GM21576 (cell line): ENCODE data around the gene EHD1.

Experiments
- ATAC-seq: cut with Tn5 transposase; IDR thresholded peaks from one replicate; pipeline ENCODE4 v1.9.1; 2021; ENCODE audit warnings: mild to moderate bottlenecking, moderate library complexity; ENCODE audit not compliant: unreplicated experiment

EHD1 gene

DNA sequence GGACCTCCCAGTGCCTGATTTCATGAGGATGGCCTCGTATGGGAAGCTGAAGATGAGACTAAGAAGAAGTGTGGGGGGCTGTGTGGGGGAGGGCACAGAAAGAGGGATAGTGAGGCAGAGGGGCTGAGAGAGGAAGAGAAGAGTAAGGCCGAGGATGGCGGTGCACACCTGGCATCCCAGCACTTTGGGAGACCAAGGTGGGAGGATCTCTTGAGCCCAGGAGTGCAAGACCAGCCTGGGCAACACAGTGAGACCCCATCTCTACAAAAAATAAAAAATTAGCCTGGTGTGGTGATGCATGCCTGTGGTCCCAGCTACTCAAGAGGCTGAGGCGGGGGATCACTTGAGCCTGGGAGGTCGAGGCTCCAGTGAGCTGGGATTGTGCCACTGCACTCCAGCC lies 13.5 kb upstream of the EHD1 start:
- no peak for ATAC-seq

DNA sequence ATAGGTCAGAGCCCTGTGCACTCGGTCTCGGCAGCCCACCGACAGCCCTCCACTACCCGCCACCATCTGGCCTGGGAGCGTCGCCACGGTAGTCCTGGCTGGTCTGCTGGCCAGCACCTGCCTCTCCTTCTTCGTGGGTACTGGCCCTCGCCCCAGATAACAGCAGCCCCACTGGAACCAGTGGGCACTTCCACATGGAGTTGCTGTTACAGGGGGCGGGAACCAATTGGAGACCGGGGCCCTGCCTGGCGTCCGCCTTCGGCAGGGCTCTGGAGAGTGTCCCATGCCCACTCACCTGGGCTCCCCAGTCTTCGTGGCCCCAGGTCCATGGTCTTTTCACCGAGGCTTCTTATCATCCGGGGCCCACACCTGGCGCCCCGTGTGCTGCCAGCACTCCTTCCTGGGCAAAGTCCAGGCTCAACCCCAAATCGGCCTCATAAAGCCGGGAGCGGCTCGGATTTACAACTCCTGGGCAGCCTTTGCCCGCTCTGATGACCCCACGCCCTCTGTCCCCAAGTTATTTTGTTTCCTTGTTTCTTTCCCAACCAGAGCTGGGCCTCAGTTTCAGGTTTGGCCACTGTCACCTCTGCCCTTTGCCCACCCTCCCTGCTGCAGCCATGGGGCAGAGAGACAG lies 12.9 kb upstream of the EHD1 start:
- ATAC-seq: no peak

DNA sequence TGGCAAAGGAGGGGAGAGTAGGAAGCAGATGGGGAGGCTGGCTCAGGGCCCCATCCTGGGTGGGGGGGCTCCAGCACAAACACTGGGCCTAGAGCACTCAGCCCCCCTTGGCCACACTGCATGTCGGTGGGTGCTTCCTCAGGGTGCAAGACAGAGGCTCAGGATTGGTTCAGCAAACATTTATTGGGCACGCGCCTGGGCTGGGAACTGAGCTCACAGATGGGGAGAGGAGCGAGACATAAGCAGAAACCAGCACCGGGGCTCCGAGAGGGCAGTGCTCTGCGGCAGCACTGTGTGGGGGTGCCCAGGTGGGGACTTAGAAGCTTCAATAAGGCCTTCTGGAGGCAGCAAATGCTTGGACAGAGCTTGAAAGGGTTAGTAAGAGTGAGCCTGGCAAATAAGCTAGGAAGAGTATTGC lies 12.1 kb upstream of the EHD1 start:
- ATAC-seq: no peak

DNA sequence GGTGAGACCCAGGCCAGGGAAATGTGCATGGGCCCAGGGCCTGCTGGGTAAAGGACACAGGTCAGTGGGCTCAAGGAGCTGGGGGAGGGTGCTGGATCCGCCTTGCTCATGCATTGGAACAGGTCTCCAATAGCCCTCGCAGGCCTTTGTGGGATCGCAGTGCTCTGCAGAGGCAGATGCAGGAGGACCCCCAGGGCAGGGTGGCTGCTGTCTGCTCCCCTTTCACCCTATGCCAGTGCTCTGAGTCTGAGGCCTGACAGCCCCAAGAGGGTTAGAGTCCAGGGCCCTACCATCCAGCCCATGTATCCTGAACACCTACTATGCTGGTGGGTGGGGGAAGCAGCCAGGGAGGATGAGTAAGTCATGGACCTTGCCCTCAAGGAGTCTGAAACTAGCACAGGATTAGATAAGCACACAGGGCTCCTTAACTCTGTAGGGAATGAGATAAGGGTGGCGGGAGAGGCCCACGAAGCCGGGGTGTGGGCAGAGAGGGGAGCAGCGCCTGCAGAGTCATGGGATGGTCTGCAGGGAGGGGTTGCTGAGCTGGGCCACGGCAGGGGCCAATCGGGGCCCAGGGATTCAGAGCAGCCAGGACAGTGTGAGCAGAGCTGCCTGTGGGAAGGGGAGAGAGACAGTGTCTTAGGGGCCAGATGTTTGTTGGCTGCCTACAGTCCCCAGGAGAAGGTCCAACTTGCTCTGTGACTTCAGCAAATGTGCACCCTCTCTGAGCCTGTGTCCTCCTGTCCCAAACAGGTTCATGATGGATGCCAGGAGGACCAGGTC lies 10.5 kb upstream of the EHD1 start:
- ATAC-seq: no peak

DNA sequence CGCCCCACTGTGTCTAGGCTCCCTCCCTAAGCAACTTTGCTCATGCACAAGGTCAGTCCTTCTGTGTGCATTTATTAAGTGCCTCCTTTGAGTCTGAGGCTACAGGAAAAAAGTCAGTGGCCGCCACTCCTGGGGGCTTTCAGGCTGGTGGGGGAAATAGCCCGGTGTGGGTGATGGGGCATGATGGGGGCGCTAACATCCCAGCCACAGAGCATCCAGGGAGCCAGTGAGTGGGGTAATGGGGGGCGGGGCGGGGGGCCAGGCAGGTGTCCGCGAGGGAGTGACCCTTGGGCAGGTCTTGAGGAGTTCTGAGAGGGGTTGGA lies 9.9 kb upstream of the EHD1 start:
- ATAC-seq: no peak

DNA sequence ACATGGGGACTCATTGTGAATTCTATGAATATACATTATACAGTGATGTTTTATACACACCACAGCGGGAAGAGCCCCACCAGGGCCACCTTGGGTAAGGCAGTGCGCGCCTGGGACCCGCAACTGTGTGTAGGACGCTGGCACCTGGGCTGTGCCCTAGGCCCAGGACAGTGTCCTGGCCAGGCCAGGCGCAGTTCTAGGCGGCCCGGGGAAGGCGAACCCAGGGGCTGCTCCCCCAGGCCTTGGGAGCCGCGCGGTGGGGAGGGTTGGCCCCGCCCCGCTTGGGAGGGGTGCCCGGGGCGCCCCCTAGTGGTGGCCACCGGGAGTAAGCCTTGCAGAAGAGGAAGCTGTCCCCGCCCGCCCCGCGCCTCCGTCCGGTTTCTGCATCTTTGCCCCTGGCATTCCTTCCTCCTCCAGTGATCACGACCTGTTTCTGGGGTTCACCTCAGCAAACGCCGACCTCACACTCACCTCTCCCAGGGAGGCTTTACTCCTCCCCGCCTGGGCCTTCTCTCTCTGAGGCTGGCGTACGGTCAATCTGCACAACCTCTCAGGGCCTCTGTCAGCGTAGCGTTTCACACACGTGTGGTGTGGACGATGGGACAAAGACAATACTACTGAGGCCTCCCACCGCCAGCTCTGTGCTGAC lies 9.5 kb upstream of the EHD1 start:
- peak; percentile 63 for ATAC-seq

DNA sequence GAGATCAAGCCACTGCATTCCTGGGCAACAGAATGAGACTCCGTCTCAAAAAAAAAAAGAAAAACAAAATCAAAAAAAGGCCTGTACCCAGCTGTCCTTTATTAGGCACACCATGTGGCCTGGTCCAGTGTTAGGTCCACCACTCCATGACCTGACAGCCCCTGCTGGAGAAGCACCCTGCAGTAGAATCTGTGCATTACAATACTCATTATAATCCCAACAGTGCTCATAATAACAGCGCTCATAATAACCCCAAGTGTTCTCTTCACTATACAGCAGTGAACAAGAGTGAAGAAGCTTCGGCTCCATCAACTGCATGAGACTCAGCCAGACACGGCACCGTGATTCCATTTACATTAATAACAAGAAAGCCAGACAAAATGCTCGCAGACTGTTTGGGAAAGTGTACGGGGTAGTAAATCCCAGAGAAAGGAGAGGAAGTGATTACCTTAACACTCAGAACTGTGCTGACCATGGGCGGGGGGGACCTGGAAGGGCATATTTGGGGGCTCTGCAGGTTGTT lies 8.9 kb upstream of the EHD1 start:
- no peak for ATAC-seq

DNA sequence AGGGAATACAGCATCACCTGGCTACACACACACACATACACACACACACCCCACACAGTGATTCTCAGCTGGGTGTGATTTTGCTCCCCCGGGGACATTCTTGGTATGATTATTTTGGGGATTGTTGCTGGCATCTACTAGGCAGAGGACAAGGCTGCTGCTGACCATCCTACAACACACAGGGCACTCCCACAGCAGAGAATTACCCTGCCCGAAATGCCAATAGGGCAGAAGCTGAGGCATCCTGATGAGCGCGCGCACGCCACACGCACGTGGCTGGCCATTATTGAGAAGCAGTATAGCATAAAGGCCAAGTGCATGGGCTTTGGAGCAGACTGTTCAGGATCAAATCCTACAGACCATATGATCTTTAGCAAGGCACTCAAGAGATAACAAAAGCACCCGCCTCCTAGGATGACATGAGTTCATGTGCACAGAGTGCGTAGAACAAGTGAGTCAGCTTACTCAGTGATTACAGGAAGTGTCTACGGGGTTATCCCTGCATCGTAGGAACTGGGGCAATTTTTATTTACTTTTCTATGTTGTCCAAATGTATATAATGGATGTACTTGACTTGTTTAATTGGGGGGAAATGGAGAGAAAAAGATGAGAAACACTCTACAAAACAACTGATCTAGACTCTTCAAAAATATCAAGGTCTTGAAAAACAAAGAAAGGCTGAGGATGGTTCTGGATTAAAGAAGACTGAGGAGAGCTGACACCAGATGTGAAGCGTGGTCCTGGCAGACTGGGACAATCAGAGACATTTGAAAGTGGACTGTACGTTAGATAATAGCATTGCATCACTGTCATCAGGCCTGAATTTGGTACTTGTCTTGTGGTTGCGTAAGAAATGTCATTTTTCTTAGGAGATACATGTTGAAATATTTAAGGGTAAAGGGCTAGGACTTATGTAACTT lies 7.2 kb upstream of the EHD1 start:
- ATAC-seq: no peak

DNA sequence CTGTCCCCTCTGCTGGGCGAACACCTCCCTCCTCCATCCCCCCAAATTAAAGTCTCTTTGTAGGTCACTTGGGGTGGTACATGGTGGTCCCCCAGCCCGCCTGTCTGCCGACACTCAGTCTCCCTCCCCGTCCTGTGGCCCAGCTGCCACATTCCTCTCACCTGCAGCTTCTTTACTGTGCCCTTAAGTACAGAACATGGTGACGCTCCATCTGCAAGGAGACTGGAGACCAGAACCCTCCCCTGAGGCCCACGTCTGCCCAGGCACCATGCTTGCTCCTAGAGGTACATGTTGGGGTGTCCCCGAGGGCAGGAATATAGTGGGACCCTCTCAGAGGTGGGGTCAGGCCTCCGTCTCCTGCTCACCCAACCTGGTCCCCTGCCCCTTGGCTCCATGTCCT lies 5.6 kb upstream of the EHD1 start:
- ATAC-seq: no peak

DNA sequence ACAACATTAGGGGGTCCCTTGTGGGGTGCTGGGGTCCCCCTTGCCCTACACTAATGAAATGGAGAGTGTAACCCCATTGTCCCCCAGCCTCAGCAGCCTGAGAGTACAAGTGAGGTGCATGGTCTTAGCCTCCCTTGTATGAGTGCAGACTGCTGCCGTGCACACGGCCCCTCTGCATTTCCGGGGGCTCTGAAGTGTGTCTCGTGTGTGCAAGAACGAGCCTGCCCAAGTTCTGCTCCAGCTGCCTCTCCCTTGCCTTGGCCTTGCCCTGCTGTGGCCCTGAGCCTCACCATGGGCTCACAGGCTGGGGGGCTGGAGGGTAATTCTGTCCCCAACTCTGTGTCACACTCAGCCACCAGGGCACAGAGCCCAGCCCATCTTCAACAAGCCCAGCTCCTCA lies 5.2 kb upstream of the EHD1 start:
- ATAC-seq: no peak

DNA sequence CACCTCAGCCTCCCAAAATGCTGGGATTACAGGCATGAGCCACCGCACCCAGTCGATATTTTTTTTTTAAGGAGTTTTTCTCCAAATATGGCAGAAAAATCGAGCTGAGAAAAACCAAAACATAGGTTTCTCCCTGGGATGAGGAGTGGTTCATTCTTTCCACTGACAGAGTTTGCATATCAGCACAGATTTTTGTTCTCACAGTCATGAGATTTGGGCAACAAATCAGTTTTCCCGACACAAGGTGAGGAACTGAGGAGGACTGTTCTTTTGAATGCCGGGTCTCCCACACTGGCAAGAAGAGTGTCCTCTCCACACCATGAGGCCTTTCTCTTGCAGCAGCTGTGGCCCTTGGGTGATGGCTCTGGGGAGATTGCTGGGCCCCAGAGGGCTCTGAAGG lies 3.8 kb upstream of the EHD1 start:
- no peak for ATAC-seq

DNA sequence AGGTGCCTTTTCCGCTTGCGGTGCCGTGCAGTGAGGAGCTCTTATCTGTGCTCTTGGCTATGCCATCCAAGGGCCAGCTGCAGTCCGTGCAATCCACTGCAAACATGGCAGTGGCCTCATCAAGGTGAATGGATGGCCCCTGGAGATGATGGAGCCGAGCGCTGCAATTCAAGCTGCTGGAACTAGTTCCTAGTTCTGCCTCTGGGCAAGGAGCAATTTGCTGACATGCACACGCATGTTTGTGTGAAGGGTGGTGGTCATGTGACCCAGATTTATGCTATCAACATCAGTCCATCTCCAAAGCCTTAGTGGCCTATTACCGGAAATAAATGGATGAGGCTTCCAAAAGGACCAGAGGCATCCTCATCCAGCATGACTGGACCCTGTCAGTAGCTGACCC lies 3.1 kb upstream of the EHD1 start:
- no peak for ATAC-seq

DNA sequence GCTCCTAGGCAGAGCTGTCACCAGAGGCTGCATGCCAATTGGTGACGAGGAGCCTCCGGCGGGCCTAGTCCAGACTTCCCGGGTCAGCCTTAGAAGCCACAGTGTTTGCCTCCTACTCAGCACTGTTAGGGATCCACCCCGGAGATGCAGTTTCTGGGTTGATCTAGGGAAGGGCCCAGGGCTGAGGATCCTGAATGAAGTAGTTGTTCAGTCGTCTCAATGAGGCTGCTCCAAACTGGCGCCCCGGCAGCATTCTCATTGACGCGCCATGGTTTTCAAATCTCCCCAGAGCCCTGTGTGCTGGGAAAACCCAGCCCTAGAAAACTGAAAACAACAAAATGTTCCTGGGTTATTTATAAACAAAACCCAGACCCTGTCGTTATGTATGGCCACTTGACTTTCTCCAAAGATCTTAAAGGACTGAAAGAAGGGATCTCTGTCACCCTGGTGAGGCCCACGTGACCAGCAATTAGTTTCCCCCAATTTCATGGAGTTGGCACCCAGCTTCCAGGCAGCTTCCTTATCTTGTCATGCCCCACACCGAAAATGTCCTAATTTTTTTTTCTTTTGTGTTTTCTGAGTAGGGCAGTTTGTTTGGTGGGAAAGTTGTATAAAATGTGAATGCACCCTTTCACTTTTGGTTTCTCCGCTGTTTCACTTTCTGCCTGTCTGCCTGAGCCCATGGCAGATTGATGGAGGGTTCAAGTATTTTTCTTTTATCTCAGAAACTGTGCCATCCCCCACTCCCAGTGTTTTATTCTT lies 2.0 kb upstream of the EHD1 start:
- ATAC-seq: no peak

DNA sequence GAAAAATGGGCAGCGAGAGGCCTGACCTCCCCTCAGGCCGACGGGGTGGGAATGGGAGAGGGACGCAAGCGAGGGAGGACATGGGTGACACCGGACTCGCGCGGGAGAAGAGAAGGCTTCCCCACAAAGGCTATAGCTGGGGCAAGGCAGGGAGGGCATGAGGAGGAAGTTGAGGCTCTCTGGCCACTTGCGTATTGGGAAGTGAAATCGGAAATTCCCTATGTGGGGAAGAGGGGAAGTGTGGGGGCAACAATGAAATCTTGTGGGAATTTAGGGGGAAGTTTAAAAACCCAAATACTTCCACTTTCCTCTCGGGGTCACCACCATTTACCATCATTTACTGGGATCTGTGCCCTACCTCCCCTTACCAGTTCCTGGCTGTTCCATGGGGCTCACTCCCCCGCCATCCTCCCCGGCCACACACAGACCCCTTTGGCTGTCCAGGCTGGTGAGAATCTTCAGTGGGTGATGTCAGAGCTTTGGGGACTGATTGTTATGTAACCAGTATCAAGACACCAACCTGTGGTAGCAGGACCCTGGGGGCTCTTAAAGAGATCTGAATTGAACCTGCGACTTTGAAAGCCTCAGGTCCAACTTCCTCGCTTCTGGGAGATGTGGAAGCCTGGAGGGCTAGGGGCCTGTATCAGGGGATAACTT lies 951 bp upstream of the EHD1 start:
- ATAC-seq: no peak

DNA sequence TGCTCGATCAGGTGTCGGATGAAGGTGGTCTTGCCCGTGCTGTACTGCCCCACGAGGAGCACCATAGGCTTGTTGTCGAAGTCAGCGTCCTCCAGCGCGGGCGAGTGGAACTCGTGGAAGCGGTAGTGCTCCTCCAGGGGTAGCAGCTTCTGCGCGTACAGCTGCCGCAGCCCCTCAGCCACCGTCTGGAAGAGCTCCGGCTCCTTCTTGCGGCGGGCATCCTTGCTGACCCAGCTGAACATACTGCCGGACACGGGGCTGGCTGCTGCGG lies 263 bp downstream of the EHD1 start:
- ATAC-seq: no peak

DNA sequence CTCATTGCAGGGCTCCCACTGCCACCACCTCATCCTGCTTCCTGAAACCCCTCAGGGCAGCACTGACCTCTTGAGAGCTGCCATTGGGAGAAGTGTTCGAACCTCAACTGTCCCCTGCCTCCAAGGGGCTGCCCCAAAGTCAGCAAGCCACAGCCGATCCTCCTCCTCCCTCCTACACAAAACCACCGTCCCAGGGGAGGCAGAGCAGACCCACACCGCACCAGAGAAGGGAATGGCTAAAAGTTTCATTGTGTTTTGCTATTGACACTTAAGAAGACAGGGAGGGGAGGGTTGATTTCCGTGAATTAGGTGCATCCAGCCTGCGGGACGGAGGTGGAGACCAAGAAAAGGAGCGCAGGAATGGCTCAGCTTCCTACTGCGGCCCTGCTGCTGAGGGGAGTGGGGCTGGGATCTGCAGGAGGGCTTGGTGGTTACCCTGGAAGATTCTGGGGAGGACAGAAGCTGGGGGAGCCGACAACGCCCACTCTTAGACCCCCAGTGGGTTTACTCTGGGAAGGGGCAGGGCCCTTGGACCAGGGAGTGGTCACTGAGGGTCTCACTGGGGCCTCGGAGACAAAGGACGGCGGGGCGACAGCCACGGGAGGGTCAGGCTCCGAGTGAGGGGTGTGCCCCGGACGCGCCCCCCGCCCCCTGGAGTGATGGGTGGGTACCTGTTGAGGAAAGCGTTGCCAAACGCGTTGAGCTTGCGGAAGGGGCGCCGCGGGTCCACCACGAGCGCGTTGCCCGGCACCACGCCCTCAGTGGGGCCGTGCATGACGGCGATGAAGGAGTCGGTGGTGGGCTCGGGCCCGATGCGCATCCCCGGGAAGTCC lies 815 bp downstream of the EHD1 start:
- ATAC-seq: no peak

DNA sequence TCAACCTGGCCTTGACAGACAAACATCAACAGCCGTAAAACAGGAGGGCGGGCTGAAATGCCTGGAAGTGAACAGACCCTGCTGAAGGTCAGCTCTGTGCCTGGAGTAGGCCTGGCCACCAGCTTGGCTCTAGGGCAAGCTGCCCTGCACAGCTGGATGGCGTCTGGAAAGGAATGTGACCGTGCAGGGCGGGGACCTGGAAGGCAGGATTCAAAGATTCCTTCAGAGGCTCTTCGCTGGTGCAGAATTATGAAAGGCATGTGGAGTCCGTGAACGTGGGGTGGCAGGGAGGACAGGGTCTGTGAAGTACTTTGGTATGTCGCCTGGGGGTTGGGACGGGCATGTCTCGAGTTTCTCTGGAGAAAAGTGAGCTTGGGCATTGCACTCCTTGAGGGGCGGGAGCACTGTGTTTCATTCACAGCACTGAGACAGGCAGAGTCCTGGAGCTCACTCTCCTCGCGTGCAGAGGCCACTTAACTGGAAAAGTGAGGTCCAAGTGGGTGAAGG lies 1.5 kb downstream of the EHD1 start:
- no peak for ATAC-seq

DNA sequence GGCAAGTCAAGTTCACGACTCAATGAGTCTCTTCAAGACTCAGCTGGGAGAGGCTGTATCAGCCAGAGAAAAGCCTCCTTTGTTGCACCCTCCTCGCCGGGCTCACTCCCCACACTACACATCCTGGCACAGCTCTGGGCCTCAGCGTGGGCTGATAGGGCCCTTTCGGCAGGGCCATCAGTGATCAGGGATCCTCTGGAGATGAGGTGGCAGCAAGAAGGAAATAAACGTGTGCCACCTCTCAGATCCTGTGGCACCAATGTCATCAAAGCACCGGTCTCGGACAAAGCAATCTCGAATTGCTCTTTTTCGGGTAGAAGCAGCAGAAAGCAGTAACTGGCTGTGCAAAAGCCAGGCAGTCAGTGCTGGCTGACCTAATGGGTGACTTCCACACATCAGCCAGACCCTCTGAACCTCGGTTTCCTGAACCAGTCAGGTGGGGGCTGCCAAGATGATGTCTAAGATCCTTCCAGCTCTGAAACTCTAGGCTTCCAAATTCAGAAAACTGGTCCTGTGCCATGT lies 2.1 kb downstream of the EHD1 start:
- no peak for ATAC-seq
